ENCODE results near the gene FNBP1. TPM values are rescaled to one million over a fixed set of nuclear protein-coding genes. Genes with fewer than 3 reads are reported as not detected.

The FNBP1 gene
- total RNA-seq, 3 donors from 2014 or later: 156 to 174 (median 163) TPM

- ATAC-seq (peak in 1 of 2 donors; percentile 9), DNase-seq (no peak)
- Mint-ChIP-seq H3K9me3 (no peaks in the 10 kb centered on the region), H3K27me3 (ENCODE audit: low read depth) (no peaks in the 10 kb centered on the region), H3K4me1 (ENCODE audit: low read depth) (peaks cover 14% of the 10 kb centered on the region), H3K4me3 (no peak overlapping the region), H3K36me3 (ENCODE audit: insufficient read depth) (peaks cover 13% of the 10 kb centered on the region)
Observed at GRCh38 chr9:129879103-129879699, 163.8 kb downstream of the FNBP1 start.

- peaks cover 18% of the 10 kb centered on the region for H3K36me3 Mint-ChIP-seq (ENCODE audit: insufficient read depth)
- no peaks in the 10 kb centered on the region for H3K9me3 Mint-ChIP-seq
- DNase-seq (no peak), ATAC-seq (no peak)
- H3K4me3 Mint-ChIP-seq: no peak overlapping the region
- peaks cover 8% of the 10 kb centered on the region for H3K4me1 Mint-ChIP-seq (ENCODE audit: low read depth)
- H3K27me3 Mint-ChIP-seq (ENCODE audit: low read depth): no peaks in the 10 kb centered on the region
Observed at GRCh38 chr9:129878291-129878690, 164.7 kb downstream of the FNBP1 start.

- DNase-seq: no peak
- Mint-ChIP-seq H3K27me3 (ENCODE audit: low read depth) (no peaks in the 10 kb centered on the region), H3K4me3 (no peak overlapping the region), H3K4me1 (ENCODE audit: low read depth) (peaks cover 13% of the 10 kb centered on the region), H3K36me3 (ENCODE audit: insufficient read depth) (peaks cover 16% of the 10 kb centered on the region), H3K9me3 (no peaks in the 10 kb centered on the region)
- no peak for ATAC-seq
Observed at GRCh38 chr9:129876815-129877214, 166.2 kb downstream of the FNBP1 start.

- ATAC-seq (no peak), DNase-seq (no peak)
- Mint-ChIP-seq H3K9me3 (no peaks in the 10 kb centered on the region), H3K4me3 (no peak overlapping the region), H3K36me3 (ENCODE audit: insufficient read depth) (peaks cover 18% of the 10 kb centered on the region), H3K27me3 (ENCODE audit: low read depth) (no peaks in the 10 kb centered on the region), H3K4me1 (ENCODE audit: low read depth) (peaks cover 20% of the 10 kb centered on the region)
Observed at GRCh38 chr9:129875687-129876395, 167.1 kb downstream of the FNBP1 start.

- ATAC-seq (peak in 1 of 2 donors; percentile 18), DNase-seq (no peak)
- H3K36me3 Mint-ChIP-seq (ENCODE audit: insufficient read depth): peaks cover 20% of the 10 kb centered on the region
- peaks cover 26% of the 10 kb centered on the region for H3K4me1 Mint-ChIP-seq (ENCODE audit: low read depth)
- H3K4me3 Mint-ChIP-seq: no peak overlapping the region
- no peaks in the 10 kb centered on the region for H3K9me3 Mint-ChIP-seq
- no peaks in the 10 kb centered on the region for H3K27me3 Mint-ChIP-seq (ENCODE audit: low read depth)
Observed at GRCh38 chr9:129875181-129875611, 167.8 kb downstream of the FNBP1 start.

GRCh38 chr9:129874261-129875101 lies 168.5 kb downstream of the FNBP1 start:
- Mint-ChIP-seq H3K4me1 (ENCODE audit: low read depth) (peaks cover 33% of the 10 kb centered on the region), H3K36me3 (ENCODE audit: insufficient read depth) (peaks cover 24% of the 10 kb centered on the region), H3K4me3 (no peak overlapping the region), H3K27me3 (ENCODE audit: low read depth) (no peaks in the 10 kb centered on the region), H3K9me3 (no peaks in the 10 kb centered on the region)
- no peak for ATAC-seq
- DNase-seq: no peak

GRCh38 chr9:129873563-129874190 lies 169.3 kb downstream of the FNBP1 start:
- DNase-seq: no peak
- Mint-ChIP-seq H3K27me3 (ENCODE audit: low read depth) (no peaks in the 10 kb centered on the region), H3K4me1 (ENCODE audit: low read depth) (peaks cover 42% of the 10 kb centered on the region), H3K4me3 (no peak overlapping the region), H3K36me3 (ENCODE audit: insufficient read depth) (peaks cover 20% of the 10 kb centered on the region), H3K9me3 (no peaks in the 10 kb centered on the region)
- no peak for ATAC-seq

- Mint-ChIP-seq H3K36me3 (ENCODE audit: insufficient read depth) (peaks cover 24% of the 10 kb centered on the region), H3K27me3 (ENCODE audit: low read depth) (no peaks in the 10 kb centered on the region), H3K4me1 (ENCODE audit: low read depth) (peaks cover 59% of the 10 kb centered on the region), H3K9me3 (no peaks in the 10 kb centered on the region), H3K4me3 (no peak overlapping the region)
- DNase-seq (no peak), ATAC-seq (no peak)
Observed at GRCh38 chr9:129871046-129871445, 171.9 kb downstream of the FNBP1 start.

GRCh38 chr9:129869585-129870501 lies 173.1 kb downstream of the FNBP1 start:
- Mint-ChIP-seq H3K4me3 (peak overlapping the region; percentile 51), H3K36me3 (ENCODE audit: insufficient read depth) (peaks cover 27% of the 10 kb centered on the region), H3K9me3 (no peaks in the 10 kb centered on the region), H3K4me1 (ENCODE audit: low read depth) (peaks cover 67% of the 10 kb centered on the region), H3K27me3 (ENCODE audit: low read depth) (no peaks in the 10 kb centered on the region)
- ATAC-seq (no peak), DNase-seq (no peak)

GRCh38 chr9:129868872-129869486 lies 174.0 kb downstream of the FNBP1 start:
- peaks cover 21% of the 10 kb centered on the region for H3K36me3 Mint-ChIP-seq (ENCODE audit: insufficient read depth)
- peak; percentile 86 for DNase-seq

GRCh38 chr9:129868023-129868871 lies 174.7 kb downstream of the FNBP1 start:
- ATAC-seq: no peak
- peak overlapping the region; percentile 51 for H3K4me3 Mint-ChIP-seq
- H3K36me3 Mint-ChIP-seq (ENCODE audit: insufficient read depth): peaks cover 21% of the 10 kb centered on the region
- no peaks in the 10 kb centered on the region for H3K9me3 Mint-ChIP-seq
- H3K4me1 Mint-ChIP-seq (ENCODE audit: low read depth): peaks cover 76% of the 10 kb centered on the region
- no peak for DNase-seq
- no peaks in the 10 kb centered on the region for H3K27me3 Mint-ChIP-seq (ENCODE audit: low read depth)

More at GRCh38 chr9:129868872-129869486, 174.0 kb downstream of the FNBP1 start:
- ATAC-seq: peak; percentile 89
- Mint-ChIP-seq H3K4me3 (peak overlapping the region; percentile 51), H3K4me1 (ENCODE audit: low read depth) (peaks cover 71% of the 10 kb centered on the region), H3K27me3 (ENCODE audit: low read depth) (no peaks in the 10 kb centered on the region), H3K9me3 (no peaks in the 10 kb centered on the region)
